CD14-positive monocyte (primary cell): ENCODE results near the gene ZNF473. TPM values are rescaled to one million over a fixed set of nuclear protein-coding genes. Genes with fewer than 3 reads are reported as not detected.

Source experiments
- DNase-seq, 3 donors: peaks; one replicate each; pipeline ENCODE4 v3.0.0-alpha.2; 2011 to 2022
- H2AFZ ChIP-seq: 2 replicates; pipeline ENCODE4 v1.6.0; 2012; ENCODE audit warnings: mild to moderate bottlenecking, low read depth, low read length, inconsistent platforms; ENCODE audit not compliant: insufficient read depth, poor library complexity, severe bottlenecking
- H3K27ac ChIP-seq, 2 donors: 1 replicate in 1 of 2; 2 replicates in 1 of 2; pipeline ENCODE4 v1.5.1; 2012 to 2013; ENCODE audit warnings: low read length in 2 of 2, control low read depth in 1 of 2, inconsistent platforms in 1 of 2, low read depth in 1 of 2, mild to moderate bottlenecking in 1 of 2
- H3K27me3 ChIP-seq, 2 donors: one replicate each; pipeline versions ENCODE4 v1.6.0 to v1.6.1; 2011 to 2013; ENCODE audit warnings: low read length in 2 of 2; ENCODE audit not compliant: control insufficient read depth in 2 of 2, insufficient read depth in 2 of 2
- H3K36me3 ChIP-seq, 2 donors: replicated peaks in 1 of 2; 1 replicate in 1 of 2; 2 replicates in 1 of 2; pipeline versions ENCODE4 v1.5.1 to v1.6.1; 2012 to 2013; ENCODE audit warnings: low read length in 2 of 2, control low read depth in 1 of 2, inconsistent platforms in 1 of 2, mild to moderate bottlenecking in 1 of 2; ENCODE audit not compliant: insufficient read depth in 2 of 2, control insufficient read depth in 1 of 2
- H3K4me1 ChIP-seq, 2 donors: 1 replicate in 1 of 2; 2 replicates in 1 of 2; pipeline versions ENCODE4 v1.5.1 to v1.6.1; 2012 to 2013; ENCODE audit warnings: low read length in 2 of 2, control low read depth in 1 of 2, inconsistent platforms in 1 of 2, mild to moderate bottlenecking in 1 of 2, moderate library complexity in 1 of 2; ENCODE audit not compliant: insufficient read depth in 2 of 2, control insufficient read depth in 1 of 2
- H3K4me2 ChIP-seq: replicated peaks from 2 replicates; pipeline ENCODE3; 2012; ENCODE audit warnings: low read length, moderate library complexity, mild to moderate bottlenecking; ENCODE audit not compliant: poor library complexity, severe bottlenecking; ENCODE audit errors: extremely low read depth
- H3K4me3 ChIP-seq, 3 experiments: fragments of 200-600 bp in 1 of 3; sonication (generic) in 1 of 3; replicated peaks in 1 of 3; 1 replicate in 2 of 3; 2 replicates in 1 of 3; pipeline ENCODE4 v1.5.1; 2011 to 2013; ENCODE audit warnings: low read length in 3 of 3, mild to moderate bottlenecking in 3 of 3, control low read depth in 2 of 3, low read depth in 2 of 3, inconsistent platforms in 1 of 3, moderate library complexity in 1 of 3
- H3K79me2 ChIP-seq: 2 replicates; pipeline ENCODE4 v1.6.0; 2012; ENCODE audit warnings: mild to moderate bottlenecking, control low read depth, inconsistent platforms, low read length, moderate library complexity; ENCODE audit not compliant: insufficient read depth
- H3K9ac ChIP-seq: 2 replicates; pipeline ENCODE4 v1.6.0; 2017; ENCODE audit warnings: low read length, mild to moderate bottlenecking; ENCODE audit not compliant: insufficient read depth, poor library complexity, severe bottlenecking
- H3K9me3 ChIP-seq, 2 donors: replicated peaks in 1 of 2; 1 replicate in 1 of 2; 2 replicates in 1 of 2; pipeline versions ENCODE4 v1.5.1 to v1.6.1; 2012 to 2013; ENCODE audit warnings: low read length in 2 of 2, control low read depth in 1 of 2; ENCODE audit not compliant: control insufficient read depth in 1 of 2, insufficient read depth in 1 of 2
- H4K20me1 ChIP-seq: 2 replicates; pipeline ENCODE4 v1.6.0; 2012; ENCODE audit warnings: mild to moderate bottlenecking, low read length, control low read depth, moderate library complexity; ENCODE audit not compliant: insufficient read depth
- H3K27ac Mint-ChIP-seq, 7 donors: one replicate each; pipeline ENCODE4 v1.8.0; 2020; ENCODE audit warnings: mild to moderate bottlenecking in 7 of 7, mixed read lengths in 7 of 7, moderate library complexity in 6 of 7, inconsistent platforms in 2 of 7
- H3K27me3 Mint-ChIP-seq, 3 donors: one replicate each; pipeline ENCODE4 v1.8.0; 2021 to 2022; ENCODE audit warnings: low read depth in 3 of 3, mild to moderate bottlenecking in 3 of 3, mixed read lengths in 3 of 3, moderate library complexity in 3 of 3, inconsistent platforms in 1 of 3
- H3K36me3 Mint-ChIP-seq, 2 donors: one replicate each; pipeline ENCODE4 v1.8.0; 2020; ENCODE audit warnings: mixed read lengths in 2 of 2, inconsistent platforms in 1 of 2, mild to moderate bottlenecking in 1 of 2
- H3K4me1 Mint-ChIP-seq: one replicate; pipeline ENCODE4 v1.8.0; 2020; ENCODE audit warnings: mild to moderate bottlenecking, mixed read lengths
- H3K4me3 Mint-ChIP-seq, 2 donors: one replicate each; pipeline ENCODE4 v1.8.0; 2020; ENCODE audit warnings: mild to moderate bottlenecking in 2 of 2, mixed read lengths in 2 of 2, moderate library complexity in 1 of 2
- H3K9me3 Mint-ChIP-seq, 7 donors: one replicate each; pipeline ENCODE4 v1.8.0; 2020 to 2022; ENCODE audit warnings: mixed read lengths in 7 of 7, mild to moderate bottlenecking in 6 of 7, moderate library complexity in 6 of 7, inconsistent platforms in 2 of 7
- WGBS: methylation state at CpG from one replicate; pipeline ENCODE4 v1.1.5; 2013; ENCODE audit warnings: missing lambda C conversion rate; ENCODE audit not compliant: insufficient coverage; 5-methylcytosine and 5-hydroxymethylcytosine counted together
- intact Hi-C, 2 donors: fragments of 100-400 bp; cut with micrococcal nuclease; formaldehyde crosslinking; loops; one replicate each; pipeline versions ENCODE4 v1.15.0 to v1.15.1; 2023
- polyA plus RNA-seq, 3 donors: library from polyadenylated mRNA; depleted of rRNA in 1 of 3; unstranded in 2 of 3; stranded (reverse) in 1 of 3; fragments of 300-500 nt in 2 of 3; fragments of >200 nt in 1 of 3; fragmentation: Illumina TruSeq in 2 of 3; gene quantifications; 1 replicate in 2 of 3; 2 replicates in 1 of 3; pipeline ENCODE4 v1.2.3, GENCODE V29; 2012 to 2021
- TF ChIP-seq, protein P1 (sequence below): fragments of 200-600 bp; IDR thresholded peaks from one replicate; pipeline ENCODE4 v1.8.0; 2022; ENCODE audit warnings: antibody characterized with exemption, mild to moderate bottlenecking

Gene ZNF473
- polyA plus RNA-seq, 3 donors: 0.73 to 2.3 (median 1.6) TPM

DNA sequence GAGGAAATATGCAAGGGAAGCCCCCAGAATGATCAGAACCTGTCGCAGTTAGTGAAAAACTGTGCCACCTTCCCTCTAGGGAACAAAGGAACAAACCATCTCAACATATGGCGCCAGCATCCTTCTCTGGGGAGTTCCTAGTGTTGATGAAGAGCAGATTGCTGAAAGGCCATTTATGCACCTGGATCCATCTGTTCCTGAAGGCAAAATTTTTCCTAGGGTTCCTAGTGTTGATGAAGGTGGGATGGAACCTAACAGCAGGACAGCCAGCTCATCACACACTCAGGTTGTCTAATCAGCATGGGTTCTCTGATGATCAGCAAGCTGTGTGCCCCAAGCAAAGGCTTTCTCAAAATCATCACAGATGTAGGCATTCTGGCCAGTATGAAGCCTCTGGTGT lies 32.6 kb downstream of the ZNF473 start:
- peaks cover 27 to 34% of the 10 kb centered on the region in 2 donors for H3K9me3 ChIP-seq
- no peak overlapping the region for H3K9ac ChIP-seq
- TF ChIP-seq, protein P1, sequence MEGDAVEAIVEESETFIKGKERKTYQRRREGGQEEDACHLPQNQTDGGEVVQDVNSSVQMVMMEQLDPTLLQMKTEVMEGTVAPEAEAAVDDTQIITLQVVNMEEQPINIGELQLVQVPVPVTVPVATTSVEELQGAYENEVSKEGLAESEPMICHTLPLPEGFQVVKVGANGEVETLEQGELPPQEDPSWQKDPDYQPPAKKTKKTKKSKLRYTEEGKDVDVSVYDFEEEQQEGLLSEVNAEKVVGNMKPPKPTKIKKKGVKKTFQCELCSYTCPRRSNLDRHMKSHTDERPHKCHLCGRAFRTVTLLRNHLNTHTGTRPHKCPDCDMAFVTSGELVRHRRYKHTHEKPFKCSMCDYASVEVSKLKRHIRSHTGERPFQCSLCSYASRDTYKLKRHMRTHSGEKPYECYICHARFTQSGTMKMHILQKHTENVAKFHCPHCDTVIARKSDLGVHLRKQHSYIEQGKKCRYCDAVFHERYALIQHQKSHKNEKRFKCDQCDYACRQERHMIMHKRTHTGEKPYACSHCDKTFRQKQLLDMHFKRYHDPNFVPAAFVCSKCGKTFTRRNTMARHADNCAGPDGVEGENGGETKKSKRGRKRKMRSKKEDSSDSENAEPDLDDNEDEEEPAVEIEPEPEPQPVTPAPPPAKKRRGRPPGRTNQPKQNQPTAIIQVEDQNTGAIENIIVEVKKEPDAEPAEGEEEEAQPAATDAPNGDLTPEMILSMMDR: no peak
- DNase-seq: no peak
- H3K4me3 Mint-ChIP-seq: no peak overlapping the region
- H3K36me3 Mint-ChIP-seq: no peaks in the 10 kb centered on the region
- intact Hi-C loops: no loop called here
- H3K27ac ChIP-seq: no peak overlapping the region
- H3K4me1 Mint-ChIP-seq: no peaks in the 10 kb centered on the region
- H3K4me2 ChIP-seq: no peak overlapping the region
- no peaks in the 10 kb centered on the region for H3K4me1 ChIP-seq
- no peak overlapping the region for H3K27ac Mint-ChIP-seq
- H3K27me3 Mint-ChIP-seq: peaks cover 0 to 5% (median 2%) of the 10 kb centered on the region in 3 donors
- H3K9me3 Mint-ChIP-seq: peaks cover 23 to 43% (median 38%) of the 10 kb centered on the region in 7 donors
- H2AFZ ChIP-seq: no peak overlapping the region
- H3K36me3 ChIP-seq: no peaks in the 10 kb centered on the region
- WGBS: no CpG with 5 or more reads among the region's 2 CpGs
- H3K27me3 ChIP-seq: no peaks in the 10 kb centered on the region
- H4K20me1 ChIP-seq: no peaks in the 10 kb centered on the region
- no peaks in the 10 kb centered on the region for H3K79me2 ChIP-seq
- no peak overlapping the region for H3K4me3 ChIP-seq

- Histone ChIP-seq H3K27me3 (no peaks in the 10 kb centered on the region), H3K4me3 (peak overlapping the region in 1 of 3 experiments; percentile 11), H3K4me1 (no peaks in the 10 kb centered on the region), H2AFZ (no peak overlapping the region), H3K4me2 (no peak overlapping the region), H3K79me2 (no peaks in the 10 kb centered on the region), H3K36me3 (no peaks in the 10 kb centered on the region), H4K20me1 (no peaks in the 10 kb centered on the region), H3K9ac (no peak overlapping the region), H3K27ac (no peak overlapping the region), H3K9me3 (peaks cover 27 to 34% of the 10 kb centered on the region in 2 donors)
- Mint-ChIP-seq H3K9me3 (peaks cover 23 to 42% (median 38%) of the 10 kb centered on the region in 7 donors), H3K36me3 (no peaks in the 10 kb centered on the region), H3K4me3 (no peak overlapping the region), H3K27me3 (peaks cover 0 to 3% (median 2%) of the 10 kb centered on the region in 3 donors), H3K4me1 (no peaks in the 10 kb centered on the region), H3K27ac (no peak overlapping the region)
- DNase-seq: no peak
- WGBS: no CpG with 5 or more reads among the region's 6 CpGs
- intact Hi-C loops: no loop called here
- TF ChIP-seq, protein P1: no peak
Observed at GRCh38 chr19:50059045-50059444, 33.2 kb downstream of the ZNF473 start.
